Measurements from ENCODE around the gene SLC17A6. TPM values are rescaled to one million over a fixed set of nuclear protein-coding genes. Genes with fewer than 3 reads are reported as not detected.
A peak's percentile ranks its signal among the peaks of the same experiment; 100 is the strongest.

The SLC17A6 gene
- total RNA-seq, 1 experiment from 2014 or later = not detected

DNA sequence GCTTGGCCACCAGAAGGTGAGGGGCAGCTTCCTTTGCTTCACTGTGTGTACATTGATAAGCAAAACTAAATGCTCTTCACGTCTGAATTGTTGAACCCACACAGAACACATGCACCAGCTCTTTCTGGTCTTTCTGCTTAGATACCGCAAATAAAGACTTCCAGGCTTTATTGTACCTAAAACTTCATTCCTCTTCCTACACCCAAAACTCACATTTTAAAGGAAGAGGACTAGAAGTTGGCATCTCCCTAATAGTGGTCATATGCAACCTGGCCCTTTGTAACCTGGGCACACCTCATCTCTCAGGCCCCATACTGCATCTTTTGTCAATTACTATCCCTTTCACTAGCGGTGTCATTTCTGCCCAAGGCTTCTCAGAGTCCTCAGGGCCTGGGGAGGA is 5.9 kb downstream of the SLC17A6 start:
- H3K36me3 ChIP-seq (replicated peaks; ENCODE audit: control insufficient read depth, insufficient read depth, low read length) = no peaks in the 10 kb centered on the region
- DNase-seq = no peak
- peak overlapping the region; percentile 53 for H3K4me3 ChIP-seq (ENCODE audit: insufficient read depth, low read depth, low read length)
- peaks cover 57% of the 10 kb centered on the region for H3K27me3 ChIP-seq (ENCODE audit: control insufficient read depth, insufficient read depth, low read length)

DNA sequence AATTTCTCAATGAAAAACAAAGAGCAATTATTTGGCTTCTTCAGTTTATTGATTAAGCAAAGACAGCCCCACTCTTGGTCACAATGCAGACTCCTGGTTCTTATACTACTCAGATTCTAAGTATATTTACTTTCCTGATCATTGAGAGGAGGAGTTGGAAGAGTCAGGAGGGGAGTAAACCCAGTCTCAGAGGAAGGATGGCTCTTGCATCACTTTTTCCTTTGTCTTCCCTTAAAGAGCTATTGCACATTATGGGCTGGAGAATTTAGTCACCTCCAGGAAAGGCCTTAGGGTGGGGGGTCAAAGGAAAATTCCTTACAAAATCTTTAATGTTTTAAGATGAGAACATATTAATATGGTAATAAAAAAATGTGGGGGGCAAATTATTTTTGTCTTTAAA is 8.1 kb downstream of the SLC17A6 start:
- peaks cover 36% of the 10 kb centered on the region for H3K27me3 ChIP-seq (ENCODE audit: control insufficient read depth, insufficient read depth, low read length)
- DNase-seq = peak; percentile 25
- H3K36me3 ChIP-seq (replicated peaks; ENCODE audit: control insufficient read depth, insufficient read depth, low read length) = no peaks in the 10 kb centered on the region
- H3K4me3 ChIP-seq (ENCODE audit: insufficient read depth, low read depth, low read length) = no peak overlapping the region

- peaks cover 19% of the 10 kb centered on the region for H3K27me3 ChIP-seq (ENCODE audit: control insufficient read depth, insufficient read depth, low read length)
- no peak for DNase-seq
- H3K36me3 ChIP-seq (replicated peaks; ENCODE audit: control insufficient read depth, insufficient read depth, low read length) = no peaks in the 10 kb centered on the region
- H3K4me3 ChIP-seq (ENCODE audit: insufficient read depth, low read depth, low read length) = no peak overlapping the region
Measured at GRCh38 chr11:22347857-22348487, 9.8 kb downstream of the SLC17A6 start.

GRCh38 chr11:22349491-22349890 is 11.3 kb downstream of the SLC17A6 start:
- peaks cover 4% of the 10 kb centered on the region for H3K27me3 ChIP-seq (ENCODE audit: control insufficient read depth, insufficient read depth, low read length)
- no peak for DNase-seq
- no peak overlapping the region for H3K4me3 ChIP-seq (ENCODE audit: insufficient read depth, low read depth, low read length)
- H3K36me3 ChIP-seq (replicated peaks; ENCODE audit: control insufficient read depth, insufficient read depth, low read length) = no peaks in the 10 kb centered on the region

DNA sequence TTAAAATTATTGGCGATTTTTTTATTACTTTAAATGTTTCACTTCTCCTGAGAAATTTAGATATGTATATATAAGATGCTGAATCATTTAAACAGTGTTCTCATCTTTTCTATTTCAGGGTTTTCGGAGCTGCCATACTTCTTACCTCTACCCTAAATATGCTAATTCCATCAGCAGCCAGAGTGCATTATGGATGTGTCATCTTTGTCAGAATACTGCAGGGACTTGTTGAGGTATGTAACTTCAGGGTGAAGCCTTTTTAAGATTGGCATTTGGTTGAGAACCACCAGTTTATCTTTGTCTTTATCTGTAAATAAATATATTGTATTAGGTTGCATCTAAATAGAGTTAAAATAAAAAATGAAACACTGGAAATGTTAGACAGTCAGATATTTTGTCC is 21.1 kb downstream of the SLC17A6 start:
- H3K4me3 ChIP-seq (ENCODE audit: insufficient read depth, low read depth, low read length) = no peak overlapping the region
- no peak for DNase-seq

GRCh38 chr11:22371160-22371559 is 33.0 kb downstream of the SLC17A6 start:
- H3K36me3 ChIP-seq (replicated peaks; ENCODE audit: control insufficient read depth, insufficient read depth, low read length) = no peaks in the 10 kb centered on the region
- DNase-seq = peak; percentile 51
- no peak overlapping the region for H3K4me3 ChIP-seq (ENCODE audit: insufficient read depth, low read depth, low read length)
- H3K27me3 ChIP-seq (ENCODE audit: control insufficient read depth, insufficient read depth, low read length) = no peaks in the 10 kb centered on the region

More for the DNA sequence above, 21.1 kb downstream of the SLC17A6 start:
- no peaks in the 10 kb centered on the region for H3K27me3 ChIP-seq (ENCODE audit: control insufficient read depth, insufficient read depth, low read length)
- H3K36me3 ChIP-seq (replicated peaks; ENCODE audit: control insufficient read depth, insufficient read depth, low read length) = no peaks in the 10 kb centered on the region

- DNase-seq = no peak
- Histone ChIP-seq H3K36me3 (replicated peaks; ENCODE audit: control insufficient read depth, insufficient read depth, low read length) (no peaks in the 10 kb centered on the region), H3K4me3 (ENCODE audit: insufficient read depth, low read depth, low read length) (no peak overlapping the region), H3K27me3 (ENCODE audit: control insufficient read depth, insufficient read depth, low read length) (no peaks in the 10 kb centered on the region)
Measured at GRCh38 chr11:22387126-22387525, 48.9 kb downstream of the SLC17A6 start.

DNA sequence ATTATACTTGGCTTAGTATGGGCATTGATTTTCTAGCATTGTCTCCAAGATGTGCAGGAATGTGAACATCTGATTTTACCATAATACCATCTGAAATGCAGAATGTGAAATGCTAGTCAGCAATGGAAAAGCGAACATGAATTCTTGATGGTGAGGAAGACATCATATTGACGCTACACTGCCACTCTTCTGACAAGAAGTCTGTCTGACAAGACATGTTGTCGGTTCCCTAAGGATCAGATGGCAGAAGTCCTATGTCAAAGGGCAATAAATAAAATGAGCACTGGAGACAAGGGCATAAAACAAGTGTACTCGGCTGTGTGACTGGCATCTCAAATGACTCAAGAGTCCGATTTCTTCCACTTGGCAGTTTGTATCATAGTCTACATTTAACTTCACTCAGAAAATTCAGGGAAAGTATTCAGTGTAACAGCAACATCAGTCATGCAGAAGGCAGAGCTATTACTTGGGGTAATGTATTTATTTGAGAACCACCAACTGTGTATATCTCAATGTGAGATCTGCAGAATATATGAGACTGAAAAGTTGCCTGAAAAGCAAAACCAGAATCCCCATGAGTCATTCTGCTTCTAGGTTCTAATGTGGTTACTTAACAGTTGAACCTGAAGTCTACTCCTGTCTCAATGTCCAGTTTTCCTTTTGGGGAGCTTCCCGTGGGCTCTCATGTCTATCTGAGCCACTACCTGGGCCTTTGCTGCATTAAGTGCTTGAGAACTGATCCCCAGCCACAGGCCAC is 51.5 kb downstream of the SLC17A6 start:
- Histone ChIP-seq H3K4me3 (ENCODE audit: insufficient read depth, low read depth, low read length) (no peak overlapping the region), H3K36me3 (replicated peaks; ENCODE audit: control insufficient read depth, insufficient read depth, low read length) (no peaks in the 10 kb centered on the region), H3K27me3 (ENCODE audit: control insufficient read depth, insufficient read depth, low read length) (no peaks in the 10 kb centered on the region)
- no peak for DNase-seq

DNA sequence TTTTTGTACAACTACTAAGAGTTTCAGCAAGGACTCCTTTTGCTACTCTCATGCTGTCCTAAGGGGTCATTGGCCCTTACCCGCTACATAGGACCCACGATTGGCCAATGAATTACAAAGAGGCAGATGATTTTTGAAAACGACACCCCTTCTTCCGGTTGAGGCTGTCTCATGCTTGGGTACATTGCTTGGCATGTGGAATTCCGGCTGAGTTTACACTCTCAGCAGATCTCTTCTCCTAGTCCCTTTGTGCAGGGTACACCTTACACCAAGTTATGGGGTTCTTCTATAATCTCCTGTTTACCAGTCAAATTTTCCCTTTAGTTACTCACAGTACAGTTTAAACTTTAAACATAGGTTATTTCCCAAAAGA is 52.1 kb downstream of the SLC17A6 start:
- Histone ChIP-seq H3K27me3 (ENCODE audit: control insufficient read depth, insufficient read depth, low read length) (no peaks in the 10 kb centered on the region), H3K36me3 (replicated peaks; ENCODE audit: control insufficient read depth, insufficient read depth, low read length) (no peaks in the 10 kb centered on the region), H3K4me3 (ENCODE audit: insufficient read depth, low read depth, low read length) (no peak overlapping the region)
- DNase-seq = no peak

DNA sequence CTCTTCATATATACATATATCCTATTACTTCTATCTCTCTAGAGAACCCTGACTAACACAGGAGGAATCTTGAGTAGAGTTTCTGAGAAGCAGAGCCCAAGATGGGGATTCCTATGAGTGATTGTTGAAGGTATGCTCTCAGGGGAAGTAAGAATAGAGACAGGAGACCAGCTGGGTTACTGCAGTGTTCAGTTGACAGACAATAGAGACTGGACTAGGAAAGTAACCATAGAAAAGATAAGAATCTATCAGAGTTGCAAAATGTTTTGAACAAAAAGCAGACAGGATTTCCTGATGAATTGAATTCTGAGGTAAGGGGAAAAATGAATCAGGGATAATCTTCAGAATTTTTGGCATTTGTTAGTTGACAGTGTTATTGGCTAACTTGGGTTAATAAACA is 54.4 kb downstream of the SLC17A6 start:
- no peak for DNase-seq
- Histone ChIP-seq H3K27me3 (ENCODE audit: control insufficient read depth, insufficient read depth, low read length) (no peaks in the 10 kb centered on the region), H3K4me3 (ENCODE audit: insufficient read depth, low read depth, low read length) (no peak overlapping the region), H3K36me3 (replicated peaks; ENCODE audit: control insufficient read depth, insufficient read depth, low read length) (no peaks in the 10 kb centered on the region)

DNA sequence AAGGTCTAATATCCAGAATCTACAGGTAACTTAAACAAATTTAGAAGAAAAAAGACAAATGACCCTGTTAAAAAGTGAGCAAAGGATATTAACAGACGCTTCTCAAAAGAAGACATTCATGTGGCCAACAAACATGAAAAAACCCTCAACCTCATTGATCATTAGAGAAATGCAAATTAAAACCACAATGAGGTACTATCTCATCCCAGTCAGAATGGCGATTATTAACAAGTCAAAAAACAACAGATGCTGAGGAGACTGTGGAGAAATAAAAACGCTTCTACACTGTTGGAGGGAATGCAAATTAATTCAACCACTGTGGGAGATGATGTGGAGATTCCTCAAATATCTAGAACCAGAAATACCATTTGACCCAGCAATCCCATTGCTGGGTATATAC is 67.2 kb downstream of the SLC17A6 start:
- no peaks in the 10 kb centered on the region for H3K27me3 ChIP-seq (ENCODE audit: control insufficient read depth, insufficient read depth, low read length)
- no peaks in the 10 kb centered on the region for H3K36me3 ChIP-seq (replicated peaks; ENCODE audit: control insufficient read depth, insufficient read depth, low read length)
- DNase-seq = no peak
- H3K4me3 ChIP-seq (ENCODE audit: insufficient read depth, low read depth, low read length) = no peak overlapping the region

DNA sequence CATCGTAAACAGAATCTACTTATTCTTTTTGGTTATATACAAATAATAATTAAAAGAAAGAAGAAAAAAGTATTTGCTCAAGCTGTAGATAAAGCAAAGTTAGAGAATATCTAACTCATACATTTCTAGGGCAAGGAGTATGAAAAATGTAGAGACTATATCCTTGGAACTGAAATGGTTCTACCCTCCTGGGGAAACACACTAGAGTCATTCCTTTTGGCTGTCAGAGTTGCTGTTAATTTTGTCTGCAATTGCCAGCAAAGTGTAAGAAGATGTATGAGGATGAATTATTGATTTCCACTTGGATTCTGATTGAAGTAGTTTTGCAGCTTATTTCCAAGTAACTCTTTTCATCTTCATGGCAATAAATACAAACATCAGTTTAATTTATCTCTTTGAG is 69.1 kb downstream of the SLC17A6 start:
- Histone ChIP-seq H3K36me3 (replicated peaks; ENCODE audit: control insufficient read depth, insufficient read depth, low read length) (no peaks in the 10 kb centered on the region), H3K27me3 (ENCODE audit: control insufficient read depth, insufficient read depth, low read length) (no peaks in the 10 kb centered on the region), H3K4me3 (ENCODE audit: insufficient read depth, low read depth, low read length) (no peak overlapping the region)
- no peak for DNase-seq

GRCh38 chr11:22407921-22408320 is 69.7 kb downstream of the SLC17A6 start:
- no peak overlapping the region for H3K4me3 ChIP-seq (ENCODE audit: insufficient read depth, low read depth, low read length)
- no peaks in the 10 kb centered on the region for H3K36me3 ChIP-seq (replicated peaks; ENCODE audit: control insufficient read depth, insufficient read depth, low read length)
- no peaks in the 10 kb centered on the region for H3K27me3 ChIP-seq (ENCODE audit: control insufficient read depth, insufficient read depth, low read length)
- peak; percentile 5 for DNase-seq

DNA sequence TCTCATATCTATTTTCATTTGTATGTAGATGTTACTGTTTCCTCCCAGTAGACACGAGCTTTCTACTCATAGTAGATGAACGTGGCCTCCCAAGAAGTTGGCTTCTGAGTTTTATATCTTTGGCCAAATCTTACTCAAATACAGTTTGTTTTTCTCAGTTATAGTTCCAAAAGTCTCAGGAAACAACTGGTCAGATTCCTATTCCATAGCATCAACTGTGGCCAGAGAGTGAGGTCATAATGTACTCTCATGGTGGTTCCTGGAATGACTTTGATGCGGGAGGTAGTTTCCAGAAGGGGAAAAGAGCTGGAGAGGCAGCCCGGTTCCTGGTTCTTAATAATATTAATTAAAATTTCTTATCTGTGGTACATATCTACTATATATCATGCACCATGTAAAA is 77.3 kb downstream of the SLC17A6 start:
- DNase-seq = no peak
- Histone ChIP-seq H3K36me3 (replicated peaks; ENCODE audit: control insufficient read depth, insufficient read depth, low read length) (no peaks in the 10 kb centered on the region), H3K27me3 (ENCODE audit: control insufficient read depth, insufficient read depth, low read length) (no peaks in the 10 kb centered on the region), H3K4me3 (ENCODE audit: insufficient read depth, low read depth, low read length) (no peak overlapping the region)

DNA sequence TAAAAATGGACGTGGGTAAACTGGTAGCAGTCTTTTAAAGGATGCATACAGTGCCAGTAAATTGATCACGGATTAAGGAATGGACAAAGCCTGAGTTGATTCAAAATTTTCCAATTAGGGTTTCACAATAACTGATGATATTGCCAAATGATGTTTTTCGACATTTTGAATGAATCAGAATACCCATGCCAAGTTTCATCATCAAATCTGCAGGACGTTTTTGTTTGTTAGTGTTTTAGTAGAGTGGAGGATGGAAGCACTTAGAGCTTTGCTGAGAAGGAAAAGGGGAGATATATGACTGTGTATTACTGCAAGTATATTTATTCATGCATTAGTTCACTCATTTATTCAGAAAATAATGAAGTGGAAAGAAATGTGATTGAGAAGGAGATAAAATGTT is 78.3 kb downstream of the SLC17A6 start:
- no peak overlapping the region for H3K4me3 ChIP-seq (ENCODE audit: insufficient read depth, low read depth, low read length)
- H3K27me3 ChIP-seq (ENCODE audit: control insufficient read depth, insufficient read depth, low read length) = no peaks in the 10 kb centered on the region
- H3K36me3 ChIP-seq (replicated peaks; ENCODE audit: control insufficient read depth, insufficient read depth, low read length) = no peaks in the 10 kb centered on the region
- DNase-seq = no peak
